GM21737 (cell line): ENCODE results near the gene LYZL1.
"Not testable (repeated sequence)": the region's sequence is repeated elsewhere in the genome, so short reads cannot be mapped to it uniquely, and the experiment has no call there.

Experiments
- ATAC-seq: cut with Tn5 transposase; IDR thresholded peaks from one replicate; pipeline ENCODE4 v1.9.1; 2021; ENCODE audit warnings: mild to moderate bottlenecking, moderate library complexity; ENCODE audit not compliant: unreplicated experiment

The LYZL1 gene

GRCh38 chr10:29304264-29304994 lies 15.6 kb downstream of the LYZL1 start:
- no peak for ATAC-seq

- no peak for ATAC-seq
Measured at GRCh38 chr10:29304995-29305335, 16.1 kb downstream of the LYZL1 start.

- ATAC-seq = no peak
Measured at GRCh38 chr10:29306688-29307087, 17.8 kb downstream of the LYZL1 start.

GRCh38 chr10:29308142-29308541 lies 19.3 kb downstream of the LYZL1 start:
- ATAC-seq = not testable (repeated sequence)

- no peak for ATAC-seq
Measured at GRCh38 chr10:29309465-29309864, 20.6 kb downstream of the LYZL1 start.

GRCh38 chr10:29310463-29310862 lies 21.6 kb downstream of the LYZL1 start:
- ATAC-seq = not testable (repeated sequence)

- no peak for ATAC-seq
Measured at GRCh38 chr10:29313071-29313470, 24.2 kb downstream of the LYZL1 start.

GRCh38 chr10:29314726-29315125 lies 25.9 kb downstream of the LYZL1 start:
- ATAC-seq = no peak

- no peak for ATAC-seq
Measured at GRCh38 chr10:29315814-29316213, 26.9 kb downstream of the LYZL1 start.

- no peak for ATAC-seq
Measured at GRCh38 chr10:29316308-29317026, 27.6 kb downstream of the LYZL1 start.

- no peak for ATAC-seq
Measured at GRCh38 chr10:29317027-29317420, 28.2 kb downstream of the LYZL1 start.

GRCh38 chr10:29317423-29318021 lies 28.7 kb downstream of the LYZL1 start:
- ATAC-seq = no peak

GRCh38 chr10:29318141-29319071 lies 29.5 kb downstream of the LYZL1 start:
- not testable (repeated sequence) for ATAC-seq

GRCh38 chr10:29319205-29319781 lies 30.4 kb downstream of the LYZL1 start:
- ATAC-seq = no peak

- ATAC-seq = not testable (repeated sequence)
Measured at GRCh38 chr10:29320680-29321121, 31.8 kb downstream of the LYZL1 start.

GRCh38 chr10:29321656-29322055 lies 32.8 kb downstream of the LYZL1 start:
- ATAC-seq = no peak

GRCh38 chr10:29322918-29323317 lies 34.0 kb downstream of the LYZL1 start:
- no peak for ATAC-seq

GRCh38 chr10:29323367-29323766 lies 34.5 kb downstream of the LYZL1 start:
- no peak for ATAC-seq

GRCh38 chr10:29324220-29324841 lies 35.5 kb downstream of the LYZL1 start:
- no peak for ATAC-seq

- no peak for ATAC-seq
Measured at GRCh38 chr10:29326299-29326698, 37.4 kb downstream of the LYZL1 start.
